Loucy (cell line): ENCODE results near the gene OTOA.

Experiments
- H2AFZ ChIP-seq: fragments of 200-600 bp; sonication (generic); 2 replicates; pipeline ENCODE4 v1.6.0; 2016; ENCODE audit warnings: antibody characterized with exemption, mild to moderate bottlenecking, low read length, moderate library complexity
- H3F3A ChIP-seq: fragments of 200-600 bp; 2 replicates; pipeline ENCODE4 v1.6.0; 2016; ENCODE audit warnings: antibody characterized with exemption, low read depth, mild to moderate bottlenecking
- H3K27me3 ChIP-seq: fragments of 200-600 bp; sonication (generic); 2 replicates; pipeline ENCODE4 v1.6.1; 2014; ENCODE audit warnings: low read length, mild to moderate bottlenecking; ENCODE audit not compliant: insufficient read depth, poor library complexity, severe bottlenecking
- H3K36me3 ChIP-seq: fragments of 200-600 bp; sonication (generic); 2 replicates; pipeline ENCODE4 v1.6.1; 2016; ENCODE audit warnings: low read length; ENCODE audit not compliant: insufficient read depth
- H3K4me1 ChIP-seq: fragments of 200-600 bp; sonication (generic); 2 replicates; pipeline ENCODE4 v1.5.1; 2014; ENCODE audit warnings: low read length, mild to moderate bottlenecking; ENCODE audit not compliant: insufficient read depth, poor library complexity, severe bottlenecking
- H3K4me2 ChIP-seq: fragments of 200-600 bp; sonication (generic); 2 replicates; pipeline ENCODE4 v1.6.0; 2014; ENCODE audit warnings: antibody characterized with exemption, low read length, low read depth, mild to moderate bottlenecking; ENCODE audit not compliant: poor library complexity, severe bottlenecking
- H3K4me3 ChIP-seq: fragments of 200-600 bp; sonication (generic); 2 replicates; pipeline ENCODE4 v1.5.1; 2014; ENCODE audit warnings: low read length, mild to moderate bottlenecking, mixed read lengths; ENCODE audit not compliant: poor library complexity, severe bottlenecking
- H3K79me2 ChIP-seq: fragments of 200-600 bp; sonication (generic); 2 replicates; pipeline ENCODE4 v1.6.1; 2014; ENCODE audit warnings: low read length; ENCODE audit not compliant: insufficient read depth
- H3K9ac ChIP-seq: fragments of 200-600 bp; sonication (generic); 2 replicates; pipeline ENCODE4 v1.6.0; 2014; ENCODE audit warnings: mild to moderate bottlenecking, low read depth, low read length, moderate library complexity; ENCODE audit not compliant: poor library complexity, severe bottlenecking
- H3K9me2 ChIP-seq: fragments of 200-600 bp; sonication (generic); replicated peaks from 2 replicates; pipeline ENCODE4 v1.6.1; 2016; ENCODE audit warnings: low read depth, low read length, mixed read lengths
- H3K9me3 ChIP-seq: fragments of 200-600 bp; sonication (generic); 2 replicates; pipeline ENCODE4 v1.6.1; 2014; ENCODE audit warnings: mild to moderate bottlenecking, antibody characterized with exemption, low read length, low read depth; ENCODE audit not compliant: insufficient read depth
- H4K20me1 ChIP-seq: fragments of 200-600 bp; sonication (generic); 2 replicates; pipeline ENCODE4 v1.6.0; 2014; ENCODE audit warnings: antibody characterized with exemption, low read length, mild to moderate bottlenecking; ENCODE audit not compliant: insufficient read depth, poor library complexity, severe bottlenecking
- CTCF ChIP-seq: fragments of 200-600 bp; sonication (generic); conservative IDR thresholded peaks from 2 replicates; pipeline ENCODE4 v1.5.1; 2014; ENCODE audit warnings: mild to moderate bottlenecking, antibody characterized with exemption, low read length
- EZH2phosphoT487 ChIP-seq: fragments of 200-600 bp; IDR thresholded peaks from 2 replicates; pipeline ENCODE4 v1.6.1; 2018; ENCODE audit warnings: antibody characterized with exemption, mild to moderate bottlenecking, moderate library complexity, borderline replicate concordance

The OTOA gene

GRCh38 chr16:21717608-21718007 is 53.8 kb downstream of the OTOA start:
- Histone ChIP-seq H3K9me3 (no peaks in the 10 kb centered on the region), H3F3A (no peaks in the 10 kb centered on the region), H3K9me2 (no peaks in the 10 kb centered on the region), H3K27me3 (no peaks in the 10 kb centered on the region), H2AFZ (no peak overlapping the region), H4K20me1 (no peaks in the 10 kb centered on the region), H3K36me3 (no peaks in the 10 kb centered on the region), H3K9ac (no peak overlapping the region), H3K4me2 (no peak overlapping the region), H3K79me2 (no peaks in the 10 kb centered on the region), H3K4me1 (no peaks in the 10 kb centered on the region), H3K4me3 (no peak overlapping the region)
- TF ChIP-seq CTCF (no peak), EZH2phosphoT487 (no peak)

GRCh38 chr16:21719283-21719682 is 55.5 kb downstream of the OTOA start:
- Histone ChIP-seq H3K36me3 (no peaks in the 10 kb centered on the region), H3K9me2 (no peaks in the 10 kb centered on the region), H3K9me3 (no peaks in the 10 kb centered on the region), H3K27me3 (no peaks in the 10 kb centered on the region), H3K4me2 (no peak overlapping the region), H4K20me1 (no peaks in the 10 kb centered on the region), H3F3A (no peaks in the 10 kb centered on the region), H3K4me1 (no peaks in the 10 kb centered on the region), H3K4me3 (no peak overlapping the region), H3K9ac (no peak overlapping the region), H3K79me2 (no peaks in the 10 kb centered on the region), H2AFZ (no peak overlapping the region)
- TF ChIP-seq EZH2phosphoT487 (no peak), CTCF (no peak)

GRCh38 chr16:21720533-21720932 is 56.8 kb downstream of the OTOA start:
- H3K4me3 ChIP-seq, result no peak overlapping the region
- H4K20me1 ChIP-seq, result no peaks in the 10 kb centered on the region
- no peaks in the 10 kb centered on the region for H3K9me3 ChIP-seq
- no peaks in the 10 kb centered on the region for H3K27me3 ChIP-seq
- no peak overlapping the region for H2AFZ ChIP-seq
- H3K4me2 ChIP-seq, result no peak overlapping the region
- no peaks in the 10 kb centered on the region for H3K4me1 ChIP-seq
- no peaks in the 10 kb centered on the region for H3F3A ChIP-seq
- no peaks in the 10 kb centered on the region for H3K36me3 ChIP-seq
- no peak overlapping the region for H3K9ac ChIP-seq
- no peaks in the 10 kb centered on the region for H3K9me2 ChIP-seq
- TF ChIP-seq CTCF, result no peak
- no peak for TF ChIP-seq EZH2phosphoT487
- H3K79me2 ChIP-seq, result no peaks in the 10 kb centered on the region
